ENCODE data around the gene CCNB1IP1. TPM values are rescaled to one million over a fixed set of nuclear protein-coding genes. Genes with fewer than 3 reads are reported as not detected.

The CCNB1IP1 gene
- total RNA-seq, 1 donor from 2014 or later: 95.9 TPM

DNA sequence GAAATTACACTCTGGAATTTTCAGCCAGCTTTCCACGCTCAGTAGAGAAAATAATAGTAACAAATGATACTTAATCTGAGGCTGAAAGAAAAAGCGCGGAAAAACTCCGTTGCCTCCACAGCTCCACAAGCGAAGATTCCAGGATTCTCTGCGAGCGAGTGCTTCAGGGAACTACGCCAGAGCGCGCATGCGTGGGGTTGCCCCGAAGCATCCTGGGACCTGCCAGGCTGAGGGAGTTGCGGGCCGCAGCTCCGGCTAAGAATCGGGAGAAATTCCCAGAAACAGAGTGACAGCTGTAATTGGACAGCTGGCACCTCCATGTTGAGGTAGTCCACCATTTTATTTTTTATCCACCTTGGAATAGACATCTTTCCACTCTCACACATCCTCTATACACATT lies 15.4 kb downstream of the CCNB1IP1 start:
- DNase-seq (ENCODE audit: extremely low spot score, unreplicated experiment): no peak
- H3K9me3 Mint-ChIP-seq: no peaks in the 10 kb centered on the region
- H3K27ac Mint-ChIP-seq: no peak overlapping the region
- no peaks in the 10 kb centered on the region for H3K27me3 Mint-ChIP-seq
- H3K4me1 Mint-ChIP-seq (ENCODE audit: unreplicated experiment): no peaks in the 10 kb centered on the region
- H3K4me3 Mint-ChIP-seq: no peak overlapping the region
- TF ChIP-seq, protein P1, sequence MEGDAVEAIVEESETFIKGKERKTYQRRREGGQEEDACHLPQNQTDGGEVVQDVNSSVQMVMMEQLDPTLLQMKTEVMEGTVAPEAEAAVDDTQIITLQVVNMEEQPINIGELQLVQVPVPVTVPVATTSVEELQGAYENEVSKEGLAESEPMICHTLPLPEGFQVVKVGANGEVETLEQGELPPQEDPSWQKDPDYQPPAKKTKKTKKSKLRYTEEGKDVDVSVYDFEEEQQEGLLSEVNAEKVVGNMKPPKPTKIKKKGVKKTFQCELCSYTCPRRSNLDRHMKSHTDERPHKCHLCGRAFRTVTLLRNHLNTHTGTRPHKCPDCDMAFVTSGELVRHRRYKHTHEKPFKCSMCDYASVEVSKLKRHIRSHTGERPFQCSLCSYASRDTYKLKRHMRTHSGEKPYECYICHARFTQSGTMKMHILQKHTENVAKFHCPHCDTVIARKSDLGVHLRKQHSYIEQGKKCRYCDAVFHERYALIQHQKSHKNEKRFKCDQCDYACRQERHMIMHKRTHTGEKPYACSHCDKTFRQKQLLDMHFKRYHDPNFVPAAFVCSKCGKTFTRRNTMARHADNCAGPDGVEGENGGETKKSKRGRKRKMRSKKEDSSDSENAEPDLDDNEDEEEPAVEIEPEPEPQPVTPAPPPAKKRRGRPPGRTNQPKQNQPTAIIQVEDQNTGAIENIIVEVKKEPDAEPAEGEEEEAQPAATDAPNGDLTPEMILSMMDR (conservative IDR thresholded peaks at IDR 0.05): no peak
- peaks cover 30% of the 10 kb centered on the region for H3K36me3 Mint-ChIP-seq

DNA sequence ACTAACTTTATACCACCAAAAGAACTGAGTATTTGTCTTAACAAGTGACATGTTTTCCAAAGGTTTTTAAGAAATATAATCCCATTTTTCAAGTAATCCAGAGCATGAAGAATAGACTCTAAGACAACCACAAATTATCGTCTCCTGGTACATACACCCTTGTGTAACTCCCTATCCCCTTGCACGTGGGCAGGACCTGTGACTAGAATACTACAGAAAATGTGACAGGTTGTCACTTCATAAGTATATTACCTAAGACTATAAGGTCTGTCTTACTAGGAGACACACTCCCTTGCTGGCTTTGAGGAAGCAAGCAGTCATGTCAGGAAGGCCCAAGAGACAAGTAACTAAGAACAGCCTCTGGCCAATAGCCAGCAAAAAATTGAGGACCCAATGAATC lies 19.1 kb downstream of the CCNB1IP1 start:
- DNase-seq (ENCODE audit: extremely low spot score, unreplicated experiment): no peak
- Mint-ChIP-seq H3K4me1 (ENCODE audit: unreplicated experiment) (no peaks in the 10 kb centered on the region), H3K4me3 (no peak overlapping the region), H3K27ac (no peak overlapping the region), H3K27me3 (no peaks in the 10 kb centered on the region), H3K9me3 (no peaks in the 10 kb centered on the region), H3K36me3 (peaks cover 30% of the 10 kb centered on the region)
- TF ChIP-seq, protein P1 (conservative IDR thresholded peaks at IDR 0.05): no peak

DNA sequence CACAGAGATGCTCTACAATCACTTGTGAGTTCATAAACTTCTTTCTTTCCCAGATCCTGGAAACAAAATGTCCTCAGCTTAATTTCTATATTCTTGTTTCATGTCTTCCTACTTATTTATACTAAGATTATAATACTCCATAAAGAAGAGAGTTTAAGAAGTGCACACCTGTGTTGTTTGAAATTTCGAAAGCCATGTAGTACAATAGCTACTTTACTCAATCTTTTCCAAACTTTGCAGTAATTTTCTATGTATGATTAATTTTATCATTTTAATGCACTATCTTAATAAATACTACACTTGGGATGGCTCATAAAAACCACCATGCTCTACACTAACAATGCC lies 27.0 kb downstream of the CCNB1IP1 start:
- no peak for DNase-seq (ENCODE audit: extremely low spot score, unreplicated experiment)
- TF ChIP-seq, protein P1 (conservative IDR thresholded peaks at IDR 0.05): no peak
- Mint-ChIP-seq H3K27ac (peak overlapping the region; percentile 90), H3K36me3 (peaks cover 8% of the 10 kb centered on the region), H3K4me1 (ENCODE audit: unreplicated experiment) (peaks cover 14% of the 10 kb centered on the region), H3K27me3 (no peaks in the 10 kb centered on the region), H3K4me3 (peak overlapping the region; percentile 96), H3K9me3 (no peaks in the 10 kb centered on the region)

DNA sequence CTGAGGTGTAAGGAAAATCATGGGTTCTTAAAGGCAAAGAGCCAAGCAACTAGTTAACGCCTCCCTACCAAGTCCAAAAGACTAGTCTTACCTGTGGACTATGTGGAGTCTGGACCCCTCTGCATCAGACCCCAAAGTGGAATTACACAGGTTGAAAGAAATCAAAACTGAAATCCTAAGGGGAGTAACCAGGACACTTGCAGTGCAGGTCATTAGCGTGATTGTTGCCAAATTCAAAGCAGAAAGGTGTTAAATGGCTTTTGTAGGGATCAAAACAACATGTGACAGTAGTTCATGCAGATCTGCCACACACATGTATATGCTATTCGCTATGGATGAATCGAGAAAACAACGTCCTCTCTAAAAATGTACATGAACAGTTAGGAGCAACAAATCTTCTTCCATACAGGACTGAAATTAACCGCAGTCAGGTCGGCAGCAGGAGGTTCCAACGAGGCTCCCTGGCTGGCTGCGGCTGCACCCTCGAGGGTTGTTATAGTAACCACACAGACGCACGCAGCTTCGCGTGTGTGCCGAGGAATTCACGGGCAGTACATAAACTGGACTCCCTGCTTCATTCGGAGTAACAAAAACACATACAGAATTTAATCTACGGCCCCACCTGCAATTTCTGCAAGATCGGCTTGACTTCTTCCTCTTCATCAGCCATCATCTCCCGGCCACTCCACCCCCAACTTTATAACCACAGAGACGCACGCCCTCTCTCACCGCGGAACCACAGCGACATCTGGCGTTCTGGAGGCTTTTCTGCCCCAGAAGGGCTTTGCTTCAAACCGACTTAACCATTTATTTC lies 27.6 kb downstream of the CCNB1IP1 start, which contains the start of gene TTC5:
Gene TTC5, minus strand, starts transcription at position 687 of the 814 bp plus-strand sequence. Its CDS starts 14 bp downstream, at position 673.
- peak; percentile 89 for DNase-seq (ENCODE audit: extremely low spot score, unreplicated experiment)
- H3K4me1 Mint-ChIP-seq (ENCODE audit: unreplicated experiment): peaks cover 14% of the 10 kb centered on the region
- peak within 1 kb of the TSS; percentile 90 for H3K27ac Mint-ChIP-seq
- H3K4me3 Mint-ChIP-seq: peak within 1 kb of the TSS; percentile 96
- H3K36me3 Mint-ChIP-seq: peaks cover 9% of the 10 kb centered on the region
- no peaks in the 10 kb centered on the region for H3K27me3 Mint-ChIP-seq
- TF ChIP-seq, protein P1 (conservative IDR thresholded peaks at IDR 0.05): peak; percentile 97
- H3K9me3 Mint-ChIP-seq: no peaks in the 10 kb centered on the region

DNA sequence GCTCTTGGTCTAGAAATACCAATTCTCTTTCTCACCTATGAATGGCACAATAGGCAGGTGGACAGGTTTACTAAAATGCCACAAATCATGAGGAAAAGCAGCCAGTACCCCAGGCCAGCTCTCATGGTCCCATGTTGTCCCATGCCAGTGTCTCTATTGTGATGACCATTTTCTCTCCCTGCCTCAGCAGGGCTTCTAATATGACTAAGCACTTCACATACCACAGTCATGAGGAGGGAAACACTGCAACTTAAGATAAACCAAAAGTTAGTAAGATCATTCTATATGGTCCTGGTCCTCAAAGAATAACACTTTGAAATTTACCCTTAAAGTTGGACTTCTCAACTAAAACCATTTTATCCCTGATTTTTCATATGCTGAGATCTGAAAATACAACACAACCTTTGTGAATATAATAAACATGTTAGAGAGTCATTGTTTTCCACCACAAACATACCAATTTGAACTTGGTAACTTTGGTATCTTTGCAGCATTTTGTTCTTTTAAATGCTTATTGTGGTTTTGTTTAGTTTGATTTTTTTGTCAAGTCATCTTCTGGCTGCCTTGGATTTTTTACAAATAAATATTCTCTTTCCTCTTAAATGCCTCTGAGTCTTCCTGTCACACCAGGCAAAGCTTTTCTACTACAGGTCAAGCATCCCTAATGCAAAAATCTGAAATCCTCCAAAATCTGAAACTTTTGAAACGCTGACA lies 30.9 kb downstream of the CCNB1IP1 start:
- peaks cover 14% of the 10 kb centered on the region for H3K4me1 Mint-ChIP-seq (ENCODE audit: unreplicated experiment)
- no peaks in the 10 kb centered on the region for H3K9me3 Mint-ChIP-seq
- no peaks in the 10 kb centered on the region for H3K27me3 Mint-ChIP-seq
- no peak overlapping the region for H3K4me3 Mint-ChIP-seq
- TF ChIP-seq, protein P1 (conservative IDR thresholded peaks at IDR 0.05): no peak
- H3K36me3 Mint-ChIP-seq: peaks cover 15% of the 10 kb centered on the region
- H3K27ac Mint-ChIP-seq: no peak overlapping the region
- no peak for DNase-seq (ENCODE audit: extremely low spot score, unreplicated experiment)
